Measurements from ENCODE around the gene FECH. TPM values are rescaled to one million over a fixed set of nuclear protein-coding genes. Genes with fewer than 3 reads are reported as not detected.

FECH gene
- total and polyA plus RNA-seq, 9 of the 15 experiments (the other 6 are each of a cell fraction or from before 2014, with no cell fraction given), result 19.8 to 170 (median 56.8) TPM

DNA sequence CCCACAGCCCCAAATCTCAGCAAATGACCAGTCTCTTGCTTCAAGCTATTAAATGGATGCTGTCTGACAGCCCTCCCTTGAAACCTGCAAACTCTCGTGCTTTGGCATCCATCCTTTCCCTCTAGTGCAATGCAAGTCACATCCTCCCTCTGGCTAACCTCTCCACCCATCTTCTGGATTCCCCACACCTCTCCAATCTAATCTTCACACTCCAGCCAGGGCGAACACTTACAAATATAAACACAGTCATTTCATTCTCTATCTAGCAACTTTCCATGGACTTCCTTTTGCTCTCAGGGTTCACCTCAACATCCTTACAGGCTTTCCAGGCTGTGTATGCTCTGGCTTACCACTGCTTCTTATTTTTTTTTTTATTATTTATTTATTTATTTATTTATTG is 45.2 kb upstream of the FECH start:
- BruUV-seq (replicated peaks), result no TSS peak
- no peaks in the 10 kb centered on the region for H4K20me1 ChIP-seq (replicated peaks; ENCODE audit: control insufficient read depth, insufficient read depth, low read length)
- H3K9ac ChIP-seq (ENCODE audit: insufficient read depth in 1 of 2, low read depth in 2 of 2, low read length in 2 of 2), result no peak overlapping the region
- CTCF ChIA-PET (ENCODE audit: low intra/inter-chr PET ratio), result no interaction called here
- no peaks in the 10 kb centered on the region for H3K9me1 ChIP-seq (ENCODE audit: control insufficient read depth, insufficient read depth, low read length)
- POLR2A ChIA-PET, result no interaction called here
- no peaks in the 10 kb centered on the region for H3K36me3 ChIP-seq (ENCODE audit: control insufficient read depth, insufficient read depth, low read length)
- no peaks in the 10 kb centered on the region for H3K79me2 ChIP-seq (ENCODE audit: control insufficient read depth, insufficient read depth, low read length)
- no peak overlapping the region for H3K4me3 ChIP-seq
- intact Hi-C loops (cut with micrococcal nuclease) (loop anchor here (2.0 to 5.0 kb wide), 2 partner anchors 226 to 491 kb away; no protein-coding TSS in a partner anchor), in situ Hi-C loops (cut with MboI) (loop anchor here (25.0 kb wide), 1 partner anchor 231 kb away; no protein-coding TSS in a partner anchor)
- no peaks in the 10 kb centered on the region for H3K9me3 ChIP-seq (replicated peaks; ENCODE audit: control insufficient read depth, insufficient read depth, low read depth, low read length)
- ATAC-seq, result peak; percentile 40
- no peak overlapping the region for H3K4me2 ChIP-seq (ENCODE audit: insufficient read depth, low read length)
- peak; percentile 29 for FAIRE-seq
- H3K4me1 ChIP-seq (replicated peaks in 1 of 2; ENCODE audit: control insufficient read depth in 2 of 2, insufficient read depth in 2 of 2, low read length in 2 of 2), result peaks cover 6 to 13% of the 10 kb centered on the region in 2 experiments; a peak in 4 of 5 replicates
- H2AFZ ChIP-seq (ENCODE audit: low read depth, low read length), result no peak overlapping the region
- H3K27ac ChIP-seq (ENCODE audit: extremely low read depth, low read depth, low read length), result no peak overlapping the region
- WGBS (ENCODE audit: insufficient coverage, low coverage, missing lambda C conversion rate), result 13% methylated on average over 2 of the region's 2 CpGs
- H3K27me3 ChIP-seq (ENCODE audit: control insufficient read depth in 2 of 2, insufficient read depth in 2 of 2, low read length in 2 of 2), result no peaks in the 10 kb centered on the region
- peak in 2 of 4 experiments; percentile 41 to 50 for DNase-seq (ENCODE audit: extremely low read depth in 1 of 4, low spot score in 3 of 4)
- TF ChIP-seq RBFOX2 (IDR thresholded peaks at IDR 0.05; ENCODE audit: low read depth, low read length), result no peak
- no peak for TF ChIP-seq NFIC (IDR thresholded peaks at IDR 0.05)
- no peak for TF ChIP-seq POLR3A (IDR thresholded peaks at IDR 0.05; ENCODE audit: borderline replicate concordance, extremely low read depth, insufficient read depth, insufficient read length)
- TF ChIP-seq, protein P1, sequence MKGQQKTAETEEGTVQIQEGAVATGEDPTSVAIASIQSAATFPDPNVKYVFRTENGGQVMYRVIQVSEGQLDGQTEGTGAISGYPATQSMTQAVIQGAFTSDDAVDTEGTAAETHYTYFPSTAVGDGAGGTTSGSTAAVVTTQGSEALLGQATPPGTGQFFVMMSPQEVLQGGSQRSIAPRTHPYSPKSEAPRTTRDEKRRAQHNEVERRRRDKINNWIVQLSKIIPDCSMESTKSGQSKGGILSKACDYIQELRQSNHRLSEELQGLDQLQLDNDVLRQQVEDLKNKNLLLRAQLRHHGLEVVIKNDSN (CRISPR knock-in tag; IDR thresholded peaks at IDR 0.05), result no peak
- TF ChIP-seq, protein P2, sequence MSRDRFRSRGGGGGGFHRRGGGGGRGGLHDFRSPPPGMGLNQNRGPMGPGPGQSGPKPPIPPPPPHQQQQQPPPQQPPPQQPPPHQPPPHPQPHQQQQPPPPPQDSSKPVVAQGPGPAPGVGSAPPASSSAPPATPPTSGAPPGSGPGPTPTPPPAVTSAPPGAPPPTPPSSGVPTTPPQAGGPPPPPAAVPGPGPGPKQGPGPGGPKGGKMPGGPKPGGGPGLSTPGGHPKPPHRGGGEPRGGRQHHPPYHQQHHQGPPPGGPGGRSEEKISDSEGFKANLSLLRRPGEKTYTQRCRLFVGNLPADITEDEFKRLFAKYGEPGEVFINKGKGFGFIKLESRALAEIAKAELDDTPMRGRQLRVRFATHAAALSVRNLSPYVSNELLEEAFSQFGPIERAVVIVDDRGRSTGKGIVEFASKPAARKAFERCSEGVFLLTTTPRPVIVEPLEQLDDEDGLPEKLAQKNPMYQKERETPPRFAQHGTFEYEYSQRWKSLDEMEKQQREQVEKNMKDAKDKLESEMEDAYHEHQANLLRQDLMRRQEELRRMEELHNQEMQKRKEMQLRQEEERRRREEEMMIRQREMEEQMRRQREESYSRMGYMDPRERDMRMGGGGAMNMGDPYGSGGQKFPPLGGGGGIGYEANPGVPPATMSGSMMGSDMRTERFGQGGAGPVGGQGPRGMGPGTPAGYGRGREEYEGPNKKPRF (IDR thresholded peaks at IDR 0.05; ENCODE audit: low read depth, low read length), result no peak
- TF ChIP-seq KLF6 (CRISPR knock-in tag; IDR thresholded peaks at IDR 0.05; ENCODE audit: borderline replicate concordance), result no peak
- TF ChIP-seq, protein P3, sequence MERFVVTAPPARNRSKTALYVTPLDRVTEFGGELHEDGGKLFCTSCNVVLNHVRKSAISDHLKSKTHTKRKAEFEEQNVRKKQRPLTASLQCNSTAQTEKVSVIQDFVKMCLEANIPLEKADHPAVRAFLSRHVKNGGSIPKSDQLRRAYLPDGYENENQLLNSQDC (CRISPR knock-in tag; IDR thresholded peaks at IDR 0.05), result no peak
- no peak for TF ChIP-seq SRSF9 (IDR thresholded peaks at IDR 0.05; ENCODE audit: borderline replicate concordance, low read depth, low read length)
- no peak for TF ChIP-seq ZEB2 (IDR thresholded peaks at IDR 0.05)
- no peak for TF ChIP-seq ZNF561 (CRISPR knock-in tag; conservative IDR thresholded peaks at IDR 0.05)
- no peak; the same call in 1 of the 2 replicates for TF ChIP-seq EP300 (IDR thresholded peaks at IDR 0.05; ENCODE audit: low read length)
- TF ChIP-seq ILF3 (IDR thresholded peaks at IDR 0.05; ENCODE audit: borderline replicate concordance), result no peak
- 0 out of 4 replicates have a peak, but pooled peaks of 1 of the 2 experiments have one; percentile 23 for TF ChIP-seq HDAC1 (IDR thresholded peaks at IDR 0.05)
- TF ChIP-seq ZNF707 (CRISPR knock-in tag; conservative IDR thresholded peaks at IDR 0.05), result no peak
- TF ChIP-seq, protein P4, sequence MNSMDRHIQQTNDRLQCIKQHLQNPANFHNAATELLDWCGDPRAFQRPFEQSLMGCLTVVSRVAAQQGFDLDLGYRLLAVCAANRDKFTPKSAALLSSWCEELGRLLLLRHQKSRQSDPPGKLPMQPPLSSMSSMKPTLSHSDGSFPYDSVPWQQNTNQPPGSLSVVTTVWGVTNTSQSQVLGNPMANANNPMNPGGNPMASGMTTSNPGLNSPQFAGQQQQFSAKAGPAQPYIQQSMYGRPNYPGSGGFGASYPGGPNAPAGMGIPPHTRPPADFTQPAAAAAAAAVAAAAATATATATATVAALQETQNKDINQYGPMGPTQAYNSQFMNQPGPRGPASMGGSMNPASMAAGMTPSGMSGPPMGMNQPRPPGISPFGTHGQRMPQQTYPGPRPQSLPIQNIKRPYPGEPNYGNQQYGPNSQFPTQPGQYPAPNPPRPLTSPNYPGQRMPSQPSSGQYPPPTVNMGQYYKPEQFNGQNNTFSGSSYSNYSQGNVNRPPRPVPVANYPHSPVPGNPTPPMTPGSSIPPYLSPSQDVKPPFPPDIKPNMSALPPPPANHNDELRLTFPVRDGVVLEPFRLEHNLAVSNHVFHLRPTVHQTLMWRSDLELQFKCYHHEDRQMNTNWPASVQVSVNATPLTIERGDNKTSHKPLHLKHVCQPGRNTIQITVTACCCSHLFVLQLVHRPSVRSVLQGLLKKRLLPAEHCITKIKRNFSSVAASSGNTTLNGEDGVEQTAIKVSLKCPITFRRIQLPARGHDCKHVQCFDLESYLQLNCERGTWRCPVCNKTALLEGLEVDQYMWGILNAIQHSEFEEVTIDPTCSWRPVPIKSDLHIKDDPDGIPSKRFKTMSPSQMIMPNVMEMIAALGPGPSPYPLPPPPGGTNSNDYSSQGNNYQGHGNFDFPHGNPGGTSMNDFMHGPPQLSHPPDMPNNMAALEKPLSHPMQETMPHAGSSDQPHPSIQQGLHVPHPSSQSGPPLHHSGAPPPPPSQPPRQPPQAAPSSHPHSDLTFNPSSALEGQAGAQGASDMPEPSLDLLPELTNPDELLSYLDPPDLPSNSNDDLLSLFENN (IDR thresholded peaks at IDR 0.05; ENCODE audit: low read depth in 2 of 2, low read length in 2 of 2), result no peak
